KMS-11 (cell line): ENCODE results near the gene PLA2G4F.

Experiments used
- H2AFZ ChIP-seq: fragments of 200-600 bp; sonication (generic); 2 replicates; pipeline ENCODE4 v1.6.1; 2016; ENCODE audit warnings: antibody characterized with exemption, mixed run types, low read depth
- H3K27ac ChIP-seq: fragments of 200-600 bp; sonication (generic); 2 replicates; pipeline ENCODE4 v1.6.1; 2016; ENCODE audit warnings: mild to moderate bottlenecking, mixed run types
- H3K27me3 ChIP-seq: fragments of 200-600 bp; sonication (generic); 2 replicates; pipeline ENCODE4 v1.6.1; 2017; ENCODE audit warnings: mild to moderate bottlenecking, low read depth, mixed run types, moderate library complexity; ENCODE audit not compliant: insufficient read depth
- H3K36me3 ChIP-seq: fragments of 200-600 bp; sonication (generic); 2 replicates; pipeline ENCODE4 v1.6.1; 2017; ENCODE audit warnings: mild to moderate bottlenecking, mixed run types; ENCODE audit not compliant: insufficient read depth
- H3K4me1 ChIP-seq: fragments of 200-600 bp; sonication (generic); 2 replicates; pipeline ENCODE4 v1.6.1; 2016; ENCODE audit warnings: mild to moderate bottlenecking, low read depth, mixed run types; ENCODE audit not compliant: poor library complexity, severe bottlenecking
- H3K4me2 ChIP-seq: fragments of 200-600 bp; sonication (generic); 2 replicates; pipeline ENCODE4 v1.7.0; 2016; ENCODE audit warnings: mild to moderate bottlenecking, mixed run types
- H3K4me3 ChIP-seq: fragments of 200-600 bp; sonication (generic); IDR thresholded peaks from 2 replicates; pipeline ENCODE4 v1.6.1; 2017; ENCODE audit warnings: low read depth, low read length, mixed read lengths; ENCODE audit not compliant: insufficient read depth
- H3K79me2 ChIP-seq: fragments of 200-600 bp; sonication (generic); 2 replicates; pipeline ENCODE4 v1.6.1; 2016; ENCODE audit warnings: low read depth, mixed run types; ENCODE audit not compliant: insufficient read depth
- H3K9ac ChIP-seq: fragments of 200-600 bp; sonication (generic); 2 replicates; pipeline ENCODE4 v1.6.1; 2016; ENCODE audit warnings: mild to moderate bottlenecking, mixed run types
- H4K20me1 ChIP-seq: fragments of 200-600 bp; sonication (generic); 2 replicates; pipeline ENCODE4 v1.6.1; 2016; ENCODE audit warnings: mild to moderate bottlenecking, mixed run types; ENCODE audit not compliant: insufficient read depth
- TF ChIP-seq, protein P1 (sequence below): fragments of 200-600 bp; sonication (generic); conservative IDR thresholded peaks from 2 replicates; pipeline ENCODE4 v1.6.1; 2017; ENCODE audit warnings: low read depth, mild to moderate bottlenecking, antibody characterized with exemption, low read length, moderate library complexity, mixed read lengths

PLA2G4F gene

DNA sequence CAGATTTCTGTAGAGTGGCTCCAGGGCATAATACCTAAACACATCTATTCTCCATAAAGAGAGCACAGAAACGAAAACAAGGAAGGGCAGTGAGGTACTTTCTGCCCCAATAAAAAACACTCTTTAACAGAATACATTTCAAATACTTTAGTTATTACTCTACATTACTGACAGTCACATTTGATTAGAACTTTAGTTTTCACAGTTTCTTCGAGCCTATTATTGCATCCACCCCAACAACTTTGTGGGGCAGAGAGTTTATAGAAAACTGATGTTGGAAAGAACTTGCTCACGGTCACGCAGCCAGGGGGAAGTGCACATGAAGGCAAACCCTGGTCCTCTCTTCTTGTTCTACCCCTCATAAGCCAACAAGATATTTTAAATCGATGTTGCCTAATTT is 42.7 kb upstream of the PLA2G4F start:
- Histone ChIP-seq H4K20me1 (no peaks in the 10 kb centered on the region), H3K79me2 (0 out of 2 replicates have a peak, but pooled peaks cover 4% of the 10 kb centered on the region), H3K9ac (no peak overlapping the region), H3K4me1 (no peaks in the 10 kb centered on the region), H3K36me3 (no peaks in the 10 kb centered on the region), H2AFZ (no peak overlapping the region), H3K4me2 (no peak overlapping the region), H3K4me3 (no peak overlapping the region), H3K27ac (no peak overlapping the region), H3K27me3 (no peaks in the 10 kb centered on the region)
- TF ChIP-seq, protein P1, sequence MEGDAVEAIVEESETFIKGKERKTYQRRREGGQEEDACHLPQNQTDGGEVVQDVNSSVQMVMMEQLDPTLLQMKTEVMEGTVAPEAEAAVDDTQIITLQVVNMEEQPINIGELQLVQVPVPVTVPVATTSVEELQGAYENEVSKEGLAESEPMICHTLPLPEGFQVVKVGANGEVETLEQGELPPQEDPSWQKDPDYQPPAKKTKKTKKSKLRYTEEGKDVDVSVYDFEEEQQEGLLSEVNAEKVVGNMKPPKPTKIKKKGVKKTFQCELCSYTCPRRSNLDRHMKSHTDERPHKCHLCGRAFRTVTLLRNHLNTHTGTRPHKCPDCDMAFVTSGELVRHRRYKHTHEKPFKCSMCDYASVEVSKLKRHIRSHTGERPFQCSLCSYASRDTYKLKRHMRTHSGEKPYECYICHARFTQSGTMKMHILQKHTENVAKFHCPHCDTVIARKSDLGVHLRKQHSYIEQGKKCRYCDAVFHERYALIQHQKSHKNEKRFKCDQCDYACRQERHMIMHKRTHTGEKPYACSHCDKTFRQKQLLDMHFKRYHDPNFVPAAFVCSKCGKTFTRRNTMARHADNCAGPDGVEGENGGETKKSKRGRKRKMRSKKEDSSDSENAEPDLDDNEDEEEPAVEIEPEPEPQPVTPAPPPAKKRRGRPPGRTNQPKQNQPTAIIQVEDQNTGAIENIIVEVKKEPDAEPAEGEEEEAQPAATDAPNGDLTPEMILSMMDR = no peak

DNA sequence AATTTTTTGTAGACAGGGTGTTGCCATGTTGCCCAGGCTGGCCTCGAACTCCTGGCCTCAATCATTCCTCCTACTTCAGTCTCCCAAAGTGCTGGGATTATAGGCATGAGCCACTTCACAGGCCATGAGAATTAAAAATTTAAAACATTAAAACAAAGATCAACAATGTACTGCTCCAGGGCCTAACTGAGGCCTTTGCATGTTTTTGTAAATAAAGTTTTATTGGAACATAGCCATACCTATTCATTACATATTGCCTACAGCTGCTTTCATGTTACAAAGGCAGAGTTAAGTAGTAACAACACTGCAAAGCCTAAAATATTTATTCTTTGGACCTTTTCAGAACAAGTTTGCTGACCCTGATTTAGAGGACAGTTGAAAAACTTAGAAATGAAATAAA is 42.1 kb upstream of the PLA2G4F start:
- no peak overlapping the region for H3K4me2 ChIP-seq
- H4K20me1 ChIP-seq = no peaks in the 10 kb centered on the region
- no peak overlapping the region for H3K27ac ChIP-seq
- H3K27me3 ChIP-seq = no peaks in the 10 kb centered on the region
- H3K79me2 ChIP-seq = 0 out of 2 replicates have a peak, but pooled peaks cover 4% of the 10 kb centered on the region
- no peak overlapping the region for H3K9ac ChIP-seq
- H3K4me1 ChIP-seq = no peaks in the 10 kb centered on the region
- TF ChIP-seq, protein P1 = no peak
- H3K36me3 ChIP-seq = no peaks in the 10 kb centered on the region
- no peak overlapping the region for H3K4me3 ChIP-seq
- no peak overlapping the region for H2AFZ ChIP-seq

DNA sequence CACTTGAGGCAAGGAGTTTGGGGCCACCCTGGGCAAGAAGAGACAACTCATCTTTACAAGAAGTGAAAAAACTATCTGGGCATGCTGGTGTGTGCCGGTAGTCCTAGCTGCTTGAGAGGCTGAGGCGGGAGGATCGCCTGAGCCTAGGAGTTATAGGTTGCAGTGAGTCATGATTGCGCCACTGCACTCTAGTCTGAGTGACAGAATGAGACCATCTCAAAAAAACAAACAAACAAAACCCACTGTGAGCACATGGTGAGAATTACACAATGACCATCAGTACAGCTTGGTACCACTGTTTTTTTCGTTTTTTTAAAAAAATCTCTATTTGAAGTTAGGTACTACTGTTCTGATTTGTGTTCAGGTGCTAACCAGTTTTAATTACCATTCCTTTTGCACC is 38.1 kb upstream of the PLA2G4F start:
- Histone ChIP-seq H3K4me2 (no peak overlapping the region), H3K79me2 (no peaks in the 10 kb centered on the region), H3K36me3 (no peaks in the 10 kb centered on the region; the same call in 1 of the 2 replicates), H3K27ac (no peak overlapping the region), H3K9ac (no peak overlapping the region), H3K4me1 (peaks cover 4% of the 10 kb centered on the region), H4K20me1 (no peaks in the 10 kb centered on the region), H2AFZ (no peak overlapping the region), H3K4me3 (no peak overlapping the region), H3K27me3 (no peaks in the 10 kb centered on the region)
- TF ChIP-seq, protein P1 = no peak

DNA sequence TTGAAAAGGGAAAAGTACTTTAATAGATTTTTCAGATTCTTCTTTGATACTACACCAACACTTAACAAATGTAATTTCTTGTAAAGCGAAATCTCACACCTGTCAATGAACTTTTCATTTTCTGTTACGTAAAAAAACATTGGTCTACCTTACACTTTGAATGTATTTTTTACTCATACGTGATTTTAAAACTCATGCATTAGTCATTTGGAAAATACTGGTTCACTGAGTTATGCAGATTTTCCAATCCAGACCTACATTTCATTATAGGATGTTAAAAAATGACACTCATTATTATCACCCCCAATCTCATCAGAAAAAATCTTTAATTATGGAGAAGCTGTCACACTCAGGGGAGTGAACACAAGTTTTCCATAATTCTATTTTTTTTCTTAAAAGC is 36.9 kb upstream of the PLA2G4F start:
- Histone ChIP-seq H3K27me3 (no peaks in the 10 kb centered on the region), H3K79me2 (no peaks in the 10 kb centered on the region), H3K36me3 (no peaks in the 10 kb centered on the region; the same call in 1 of the 2 replicates), H2AFZ (no peak overlapping the region), H3K27ac (no peak overlapping the region), H4K20me1 (no peaks in the 10 kb centered on the region), H3K4me3 (no peak overlapping the region), H3K9ac (no peak overlapping the region), H3K4me1 (peaks cover 4% of the 10 kb centered on the region), H3K4me2 (no peak overlapping the region)
- TF ChIP-seq, protein P1 = no peak
